SK-N-SH treated with all-trans-retinoic acid at 6 μM for 48 hours (cell line): ENCODE measurements around the gene MYOM1.

Source experiments
- BACH2 ChIP-seq: fragments of 250-450 bp; sonication (Bioruptor Pico); IDR thresholded peaks from 2 replicates; pipeline ENCODE4 v1.9.0; 2021; ENCODE audit warnings: mild to moderate bottlenecking, borderline replicate concordance
- CSDC2 ChIP-seq: fragments of 250-450 bp; sonication (Bioruptor Pico); IDR thresholded peaks from 2 replicates; pipeline ENCODE4 v1.5.0; 2020; ENCODE audit warnings: mild to moderate bottlenecking, moderate library complexity
- ESRRG ChIP-seq: fragments of 250-450 bp; sonication (Bioruptor Pico); IDR thresholded peaks from 2 replicates; pipeline ENCODE4 v1.6.1; 2021; ENCODE audit warnings: mild to moderate bottlenecking
- POU6F1 ChIP-seq: fragments of 250-450 bp; sonication (Bioruptor Pico); IDR thresholded peaks from 2 replicates; pipeline ENCODE4 v1.8.0; 2021; ENCODE audit warnings: low read depth, mild to moderate bottlenecking, moderate library complexity, borderline replicate concordance
- PPARA ChIP-seq: fragments of 250-450 bp; sonication (Bioruptor Pico); IDR thresholded peaks from 2 replicates; pipeline ENCODE4 v1.5.0; 2020; ENCODE audit warnings: mild to moderate bottlenecking, borderline replicate concordance
- SNAI2 ChIP-seq: fragments of 250-450 bp; sonication (Bioruptor Pico); IDR thresholded peaks from 2 replicates; pipeline ENCODE4 v1.5.0; 2020; ENCODE audit warnings: mild to moderate bottlenecking, moderate library complexity
- TOX ChIP-seq: fragments of 250-450 bp; sonication (Bioruptor Pico); IDR thresholded peaks from 2 replicates; pipeline ENCODE4 v1.8.0; 2021; ENCODE audit warnings: mild to moderate bottlenecking, moderate library complexity, borderline replicate concordance
- ZC3H10 ChIP-seq: fragments of 250-450 bp; sonication (Bioruptor Pico); IDR thresholded peaks from 2 replicates; pipeline ENCODE4 v1.5.1; 2021; ENCODE audit warnings: mild to moderate bottlenecking, moderate library complexity
- ZFP3 ChIP-seq: fragments of 250-450 bp; sonication (Bioruptor Pico); IDR thresholded peaks from 2 replicates; pipeline ENCODE4 v1.5.0; 2020; ENCODE audit warnings: mild to moderate bottlenecking, moderate library complexity
- ZFP30 ChIP-seq: fragments of 450-650 bp; formaldehyde crosslinking; IDR thresholded peaks from 2 replicates; pipeline ENCODE4 v1.5.0; 2022; ENCODE audit warnings: mild to moderate bottlenecking, moderate library complexity
- ZNF8 ChIP-seq: fragments of 450-650 bp; formaldehyde crosslinking; IDR thresholded peaks from 2 replicates; pipeline ENCODE4 v1.5.0; 2020; ENCODE audit warnings: mild to moderate bottlenecking, moderate library complexity
- TF ChIP-seq, protein P1 (sequence below): fragments of 250-450 bp; sonication (Bioruptor Pico); IDR thresholded peaks from 2 replicates; pipeline ENCODE4 v1.5.1; 2021; ENCODE audit warnings: mild to moderate bottlenecking, moderate library complexity

- no peak for TF ChIP-seq ZC3H10 (CRISPR knock-in tag)
- TF ChIP-seq ZNF8 (CRISPR knock-in tag): no peak
- no peak for TF ChIP-seq SNAI2
- TF ChIP-seq CSDC2: no peak
- TF ChIP-seq ZFP3 (CRISPR knock-in tag): no peak
- TF ChIP-seq BACH2 (CRISPR knock-in tag): no peak
- TF ChIP-seq ZFP30 (CRISPR knock-in tag): no peak
- TF ChIP-seq TOX (CRISPR knock-in tag): no peak
- TF ChIP-seq, protein P1, sequence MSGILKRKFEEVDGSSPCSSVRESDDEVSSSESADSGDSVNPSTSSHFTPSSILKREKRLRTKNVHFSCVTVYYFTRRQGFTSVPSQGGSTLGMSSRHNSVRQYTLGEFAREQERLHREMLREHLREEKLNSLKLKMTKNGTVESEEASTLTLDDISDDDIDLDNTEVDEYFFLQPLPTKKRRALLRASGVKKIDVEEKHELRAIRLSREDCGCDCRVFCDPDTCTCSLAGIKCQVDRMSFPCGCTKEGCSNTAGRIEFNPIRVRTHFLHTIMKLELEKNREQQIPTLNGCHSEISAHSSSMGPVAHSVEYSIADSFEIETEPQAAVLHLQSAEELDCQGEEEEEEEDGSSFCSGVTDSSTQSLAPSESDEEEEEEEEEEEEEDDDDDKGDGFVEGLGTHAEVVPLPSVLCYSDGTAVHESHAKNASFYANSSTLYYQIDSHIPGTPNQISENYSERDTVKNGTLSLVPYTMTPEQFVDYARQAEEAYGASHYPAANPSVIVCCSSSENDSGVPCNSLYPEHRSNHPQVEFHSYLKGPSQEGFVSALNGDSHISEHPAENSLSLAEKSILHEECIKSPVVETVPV (CRISPR knock-in tag): no peak
- TF ChIP-seq POU6F1: no peak
- no peak for TF ChIP-seq PPARA (CRISPR knock-in tag)
- no peak for TF ChIP-seq ESRRG (CRISPR knock-in tag)
These were observed 163.5 kb downstream of the MYOM1 start for GRCh38 chr18:3056311-3056710.
